GM19468 (cell line): Measurements from ENCODE around the gene C3orf49.

Experiments used
- ATAC-seq: cut with Tn5 transposase; IDR thresholded peaks from one replicate; pipeline ENCODE4 v1.9.1; 2021; ENCODE audit warnings: mild to moderate bottlenecking, moderate library complexity, moderate number of reproducible peaks; ENCODE audit not compliant: unreplicated experiment; ENCODE audit errors: extremely low read depth

C3orf49 gene

DNA sequence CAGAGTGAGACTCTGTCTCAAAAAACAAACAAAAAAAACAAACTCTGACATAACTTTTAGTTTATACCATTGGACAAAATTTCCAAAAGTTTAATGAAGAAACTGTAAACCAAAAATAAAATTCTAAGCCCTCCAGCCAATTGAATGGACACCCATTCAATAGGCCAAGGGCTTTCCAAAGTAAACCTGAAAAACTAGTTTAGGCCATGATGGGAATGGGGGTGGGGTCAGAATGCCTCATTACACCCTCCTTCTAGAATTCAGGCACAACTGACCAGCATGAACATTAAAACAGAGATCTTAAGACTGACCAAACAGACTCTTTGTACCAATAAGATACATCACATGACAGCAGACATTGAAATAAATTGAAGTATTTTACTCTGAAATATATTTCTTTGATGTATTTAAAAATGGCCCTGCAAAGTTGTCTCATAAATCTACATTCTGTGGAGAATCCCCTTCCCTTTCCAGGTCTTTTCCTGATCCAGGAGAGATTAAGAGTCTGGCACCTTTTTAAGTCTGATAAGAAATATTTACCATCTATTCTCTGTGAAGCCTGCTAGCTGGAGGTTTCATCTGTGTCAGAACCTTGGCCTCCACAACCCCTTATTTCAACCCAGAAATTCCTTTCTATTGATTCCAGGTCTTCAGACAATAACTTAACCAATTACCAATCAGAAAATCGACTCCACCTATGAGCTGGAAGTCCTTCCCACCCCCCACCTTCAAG lies 28.8 kb downstream of the C3orf49 start:
- ATAC-seq, result no peak

DNA sequence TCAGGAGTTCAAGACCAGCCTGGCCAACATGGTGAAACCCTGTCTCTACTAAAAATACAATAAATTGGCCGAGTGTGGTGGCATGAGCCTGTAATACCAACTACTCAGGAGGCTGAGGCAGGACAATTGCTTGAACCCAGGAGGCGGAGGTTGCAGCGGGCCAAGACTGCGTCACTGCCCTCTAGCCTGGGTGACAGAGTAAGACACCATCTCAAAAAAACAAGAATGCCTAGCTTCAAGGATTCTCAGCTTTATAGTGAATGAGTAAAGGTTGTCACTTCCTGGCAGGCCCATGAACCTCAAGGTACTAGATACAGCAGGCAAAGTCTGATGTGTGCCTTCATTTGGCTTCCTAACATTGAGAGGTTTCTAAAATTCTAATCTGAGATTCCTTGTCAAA lies 30.1 kb downstream of the C3orf49 start:
- no peak for ATAC-seq

DNA sequence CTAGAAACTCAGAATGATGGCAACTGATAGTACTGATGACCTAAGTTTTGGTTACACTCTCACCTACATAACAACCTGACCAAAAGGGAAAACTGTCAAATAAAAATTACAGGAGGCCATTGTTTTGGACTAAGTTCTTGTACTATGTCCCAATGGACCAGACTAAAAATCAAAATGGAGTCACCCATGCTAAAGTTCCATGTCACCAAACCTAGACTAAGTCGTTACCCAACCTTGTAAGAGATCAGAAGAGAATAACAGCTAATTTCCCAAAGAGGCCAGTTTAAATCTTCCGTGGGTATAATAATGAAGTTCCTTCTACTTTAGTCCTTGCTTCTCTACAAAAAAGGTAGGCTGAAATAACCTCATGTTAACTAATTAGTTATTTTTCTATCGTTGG lies 32.2 kb downstream of the C3orf49 start:
- ATAC-seq, result no peak

DNA sequence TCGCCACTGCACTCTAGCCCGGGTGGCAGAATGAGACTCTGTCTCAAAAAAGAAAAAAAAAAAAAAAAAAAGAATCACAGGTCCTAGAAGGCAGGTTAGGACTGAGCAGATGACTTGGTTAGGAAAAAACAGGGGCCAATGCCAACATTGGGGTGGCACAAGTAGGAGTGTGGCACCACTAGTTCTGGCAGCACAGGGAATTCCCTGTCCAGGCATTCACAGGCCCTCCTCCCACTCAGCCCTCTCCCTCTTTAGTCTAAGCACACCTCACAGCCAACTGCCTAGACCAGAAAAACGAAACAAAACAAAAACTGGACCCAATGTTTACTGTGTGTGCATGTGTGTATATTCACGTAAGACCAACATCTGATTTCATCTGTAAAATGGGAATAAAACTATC lies 34.0 kb downstream of the C3orf49 start:
- no peak for ATAC-seq

DNA sequence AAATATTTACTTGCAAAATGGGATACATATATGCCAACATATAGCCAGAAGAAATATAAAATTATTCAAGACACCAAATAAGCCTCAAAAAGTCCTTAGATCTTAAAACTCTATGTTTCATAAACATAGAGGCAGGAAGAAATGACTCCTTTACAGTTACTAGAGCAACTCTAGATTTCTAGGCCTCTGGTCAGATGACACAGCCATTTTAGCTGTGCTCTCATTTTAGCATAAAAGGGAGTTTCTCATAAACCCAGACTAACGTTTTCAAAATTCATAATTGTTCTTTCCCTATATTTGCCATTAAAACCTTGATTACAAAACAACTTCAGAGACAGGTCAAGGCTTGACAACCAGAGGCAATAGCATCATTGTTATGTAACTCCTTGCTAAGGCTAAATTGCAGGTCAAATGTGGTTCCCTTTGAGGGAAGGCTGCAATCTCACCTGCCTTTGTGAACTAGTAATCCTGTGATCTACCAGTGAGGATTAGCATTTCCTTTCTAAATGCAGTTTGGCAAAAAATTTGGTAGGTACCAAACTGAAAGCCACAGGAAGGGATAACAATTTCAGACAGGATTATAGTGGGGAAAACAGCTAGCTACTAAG lies 36.3 kb downstream of the C3orf49 start:
- no peak for ATAC-seq

DNA sequence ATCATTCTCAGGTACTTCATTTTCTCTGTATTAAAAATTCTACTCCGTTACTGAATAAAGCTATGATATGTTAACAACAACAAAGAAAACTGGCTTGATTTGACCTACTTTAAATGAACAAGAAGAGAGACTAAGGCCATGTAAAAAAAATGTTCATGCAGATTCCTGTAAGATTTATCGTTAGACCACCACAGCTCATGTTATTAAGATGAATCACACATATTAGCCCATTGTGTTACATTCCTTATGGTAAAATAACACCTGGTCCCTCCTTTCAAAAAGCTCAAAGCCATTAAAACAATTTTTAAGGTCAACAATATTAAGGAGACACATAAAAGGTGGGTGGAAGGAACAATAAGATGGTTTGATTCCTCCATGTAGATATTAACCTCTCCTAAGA lies 38.2 kb downstream of the C3orf49 start:
- ATAC-seq, result no peak

DNA sequence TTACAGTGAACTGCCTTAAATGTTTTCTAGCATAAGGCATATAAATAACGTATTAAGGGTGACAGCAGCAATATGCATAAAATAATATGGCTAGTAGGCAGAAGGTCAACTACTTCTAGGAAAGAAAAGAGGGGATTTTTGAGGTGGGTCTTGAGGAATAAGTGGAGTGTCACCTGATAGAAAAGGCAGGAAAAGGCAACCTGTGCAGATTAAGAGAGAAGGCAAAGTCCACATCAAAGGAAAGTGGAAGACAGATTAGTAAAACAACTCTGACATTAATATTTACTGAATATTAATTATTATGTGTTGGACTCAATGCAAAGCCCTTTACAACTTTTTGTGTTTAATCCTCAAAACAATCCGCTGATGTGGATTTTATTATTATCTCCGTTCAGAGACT lies 41.7 kb downstream of the C3orf49 start:
- ATAC-seq, result no peak

DNA sequence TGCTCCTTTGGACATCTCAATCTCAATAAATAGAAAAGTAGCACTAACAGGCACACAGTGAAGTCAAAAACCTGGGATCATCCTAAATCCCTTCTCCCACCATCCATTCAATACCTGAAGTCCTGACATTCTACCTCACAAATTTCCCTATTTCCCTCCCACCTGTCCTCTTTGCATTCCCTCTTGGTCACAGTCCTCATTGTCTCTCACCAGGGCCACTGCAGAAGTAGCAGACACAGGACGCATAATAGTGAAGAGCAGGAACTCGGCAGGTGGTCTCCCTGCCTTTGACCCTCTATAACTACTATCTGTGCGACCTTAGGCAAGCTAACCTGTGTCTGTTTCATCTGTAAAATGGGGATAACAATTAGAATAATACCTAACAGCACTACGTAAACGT lies 42.2 kb downstream of the C3orf49 start:
- ATAC-seq, result no peak

DNA sequence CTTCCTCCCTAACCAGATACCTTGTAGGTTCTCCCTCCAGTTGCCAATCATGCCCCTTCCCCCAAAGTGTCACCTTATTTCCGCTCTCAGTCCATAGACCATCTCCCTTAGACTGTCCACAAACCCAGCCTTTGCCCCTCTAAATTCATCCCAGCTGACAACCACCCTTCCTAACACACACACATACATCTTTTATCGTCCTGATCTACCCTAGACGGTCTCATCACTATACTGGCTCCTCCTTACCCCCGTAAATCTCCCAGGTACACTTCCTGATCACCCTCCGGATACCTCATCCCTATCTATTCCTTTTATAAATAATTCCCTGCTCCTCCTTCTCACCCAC lies 43.7 kb downstream of the C3orf49 start:
- ATAC-seq, result no peak

DNA sequence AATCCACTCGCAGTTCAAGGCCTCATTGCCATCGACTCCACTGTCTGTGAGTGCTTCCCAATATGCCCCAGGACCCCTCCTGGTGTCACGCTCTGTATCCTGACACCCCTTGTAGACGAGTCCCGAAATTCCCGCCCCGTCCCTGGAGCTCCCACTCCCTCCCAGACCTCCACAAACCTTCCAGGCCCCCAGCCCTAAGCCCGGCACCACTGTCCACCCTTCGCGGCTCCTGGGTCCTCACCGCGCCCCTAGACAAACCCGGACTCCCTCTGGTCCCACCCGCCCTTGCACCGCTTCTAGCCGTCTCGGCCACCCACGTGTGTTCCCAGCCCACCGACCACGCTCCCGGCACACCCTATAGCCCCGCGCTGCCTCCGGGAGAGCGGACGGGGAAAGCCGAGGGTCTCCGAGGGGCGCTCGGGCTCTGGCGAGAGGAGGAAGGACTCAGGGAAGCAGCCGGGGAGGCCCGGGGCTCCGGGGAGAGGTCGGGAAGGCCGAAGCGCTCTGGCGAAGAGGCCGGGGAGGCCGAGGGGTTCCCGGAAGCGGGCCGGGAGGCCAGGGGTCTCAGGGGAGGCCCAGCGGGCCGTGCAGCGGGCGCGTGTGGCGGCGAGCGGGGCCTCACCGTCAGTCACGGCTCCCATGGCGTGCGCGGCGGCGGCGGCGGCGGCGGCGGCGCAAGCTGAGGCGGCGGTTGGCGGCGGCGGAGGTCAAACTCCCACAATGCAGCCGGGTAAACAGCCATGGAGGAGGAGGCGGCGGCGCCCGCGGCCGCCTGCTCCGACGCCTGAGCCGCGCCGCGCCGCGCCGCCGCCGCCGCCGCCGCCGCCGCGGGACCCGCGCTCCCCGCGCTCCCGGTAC lies 44.3 kb downstream of the C3orf49 start, which contains the start of the genes ATXN7 and THOC7:
Gene ATXN7 (plus strand): TSS at position 718 of the 858 bp plus-strand sequence. CDS start 48,732 bp downstream, outside the sequence.
Gene THOC7 (minus strand): TSS at position 656 of the 858 bp plus-strand sequence. CDS start 15 bp downstream, at position 641.
- peak; percentile 74 for ATAC-seq

DNA sequence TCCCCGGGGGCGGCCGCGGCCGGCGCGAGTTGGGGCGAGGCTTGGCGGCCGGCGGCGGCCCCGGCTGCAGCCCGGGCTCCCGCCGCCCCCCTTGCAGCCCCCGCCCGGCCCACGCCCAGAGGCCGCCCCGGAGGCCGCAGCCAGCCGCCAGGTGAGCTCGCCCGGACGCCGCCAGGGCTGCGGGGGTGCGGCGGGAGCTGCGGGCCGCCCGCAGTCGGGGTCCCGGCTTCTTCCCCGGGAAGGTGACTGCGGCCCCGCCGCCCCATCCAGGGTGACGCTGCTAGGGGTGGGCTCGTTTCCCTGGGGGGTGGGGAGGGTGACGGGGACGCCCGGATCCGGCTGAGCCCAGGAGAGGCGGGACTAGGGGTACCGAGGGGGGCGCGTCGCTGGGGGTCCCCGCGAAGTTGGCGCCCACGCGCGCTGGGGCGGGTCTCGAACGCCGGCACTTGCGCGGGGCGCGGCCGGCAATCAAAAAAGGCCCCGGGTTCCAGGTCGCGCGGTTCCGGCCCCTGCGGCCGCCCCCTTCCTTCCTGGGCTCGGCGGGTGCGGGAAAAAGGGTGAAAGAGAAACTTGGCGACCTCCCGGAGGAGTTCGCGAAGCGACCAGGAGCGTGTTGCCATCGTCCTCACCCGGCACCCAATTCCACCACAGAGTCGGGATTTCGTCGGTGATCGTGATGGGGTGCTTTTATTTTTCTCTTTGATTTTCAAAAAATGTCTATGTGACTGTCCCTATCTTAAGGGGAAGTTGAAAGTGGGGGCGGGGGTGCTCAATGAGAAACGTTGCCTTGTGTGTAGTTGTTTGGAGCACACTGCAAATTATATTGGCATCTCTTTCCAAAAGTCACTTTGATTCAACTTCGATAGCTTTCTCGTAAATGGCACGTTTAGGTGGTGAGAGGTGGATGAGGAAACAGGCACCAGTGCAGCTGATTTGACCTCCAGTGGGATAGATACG lies 45.2 kb downstream of the C3orf49 start:
- peak; percentile 17 for ATAC-seq

DNA sequence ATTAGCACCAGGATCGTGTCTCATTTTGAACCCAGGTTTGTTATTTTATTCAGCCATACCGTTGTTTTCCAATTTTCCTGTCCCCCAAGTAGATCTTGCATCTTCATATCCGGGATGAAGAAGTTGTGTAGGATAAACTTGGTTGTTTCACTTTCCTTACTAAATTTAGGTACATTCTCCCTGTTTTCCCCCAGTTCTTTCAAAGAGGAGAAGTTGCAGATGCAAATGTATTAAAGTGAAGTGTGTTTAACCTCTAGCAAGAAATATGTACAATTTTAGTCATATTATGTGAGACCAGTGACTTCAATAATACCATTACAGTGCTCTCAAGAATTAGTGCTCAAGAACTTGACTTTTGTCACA lies 45.8 kb downstream of the C3orf49 start:
- ATAC-seq, result no peak

DNA sequence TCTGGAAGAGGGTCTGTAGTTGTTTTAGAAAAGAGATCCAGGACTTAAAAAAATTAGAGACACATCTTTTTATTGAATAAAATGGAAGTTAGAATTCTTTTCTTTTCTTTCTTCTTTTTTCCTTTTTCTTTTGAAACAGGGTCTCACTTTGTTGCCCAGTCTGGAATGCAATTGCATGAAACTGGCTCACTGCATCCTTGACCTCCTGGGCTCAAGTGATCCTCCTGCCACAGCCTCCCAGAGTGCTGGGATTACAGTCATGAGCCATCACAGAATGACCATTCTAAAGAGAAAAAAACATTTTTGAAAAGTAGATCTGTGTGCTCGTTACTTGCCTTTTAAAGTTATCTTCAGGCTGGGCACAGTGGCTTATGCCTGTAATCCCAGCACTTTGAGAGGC lies 48.1 kb downstream of the C3orf49 start:
- ATAC-seq, result no peak

DNA sequence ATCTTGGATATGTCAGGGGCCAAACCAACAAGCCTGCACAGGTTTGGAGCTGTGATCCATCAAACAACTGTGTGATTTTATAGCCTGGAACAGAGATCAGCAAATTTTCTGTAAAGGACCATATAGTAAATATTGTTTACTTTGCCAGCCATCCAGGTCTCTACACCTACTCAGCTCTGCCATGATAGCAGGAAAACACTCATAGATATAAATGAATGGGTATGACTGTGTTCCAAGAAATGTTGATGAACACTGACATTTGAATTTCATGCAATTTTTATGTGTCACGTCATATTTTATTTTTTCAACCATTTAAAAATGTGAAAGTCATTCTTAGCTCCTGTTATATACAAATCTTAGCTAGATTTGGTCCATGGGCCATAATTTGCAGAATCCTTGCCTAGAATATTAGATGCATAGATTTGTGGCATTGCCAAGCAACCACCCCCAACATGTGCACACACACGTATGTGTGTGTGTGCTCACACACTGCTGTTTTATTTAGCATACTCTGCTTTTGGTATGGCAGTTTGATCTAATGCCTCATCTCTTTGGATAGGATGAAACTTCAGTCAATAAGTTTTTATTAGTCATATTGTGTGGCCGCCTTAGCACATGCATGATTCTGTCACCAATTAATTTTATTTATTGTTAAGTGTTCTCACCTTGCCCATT lies 51.0 kb downstream of the C3orf49 start:
- no peak for ATAC-seq

DNA sequence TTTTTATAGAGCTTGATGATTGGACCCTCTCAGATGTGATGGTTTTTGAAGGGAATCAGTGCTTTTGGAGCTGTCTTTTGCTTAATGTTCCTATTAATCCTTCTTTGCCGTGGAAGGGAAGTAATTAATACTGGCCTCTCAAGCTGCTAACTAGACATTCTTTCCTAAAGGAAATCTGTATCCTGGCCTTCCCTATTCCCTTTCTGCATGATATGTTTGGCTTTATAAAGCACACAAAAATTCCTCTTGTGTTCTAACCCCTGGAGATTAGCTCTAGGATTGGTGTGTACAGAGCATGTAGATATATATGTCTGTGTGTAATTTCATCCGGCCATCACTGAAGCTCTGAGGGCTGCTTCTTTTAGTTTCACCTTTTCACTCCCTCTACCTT lies 51.5 kb downstream of the C3orf49 start:
- no peak for ATAC-seq

DNA sequence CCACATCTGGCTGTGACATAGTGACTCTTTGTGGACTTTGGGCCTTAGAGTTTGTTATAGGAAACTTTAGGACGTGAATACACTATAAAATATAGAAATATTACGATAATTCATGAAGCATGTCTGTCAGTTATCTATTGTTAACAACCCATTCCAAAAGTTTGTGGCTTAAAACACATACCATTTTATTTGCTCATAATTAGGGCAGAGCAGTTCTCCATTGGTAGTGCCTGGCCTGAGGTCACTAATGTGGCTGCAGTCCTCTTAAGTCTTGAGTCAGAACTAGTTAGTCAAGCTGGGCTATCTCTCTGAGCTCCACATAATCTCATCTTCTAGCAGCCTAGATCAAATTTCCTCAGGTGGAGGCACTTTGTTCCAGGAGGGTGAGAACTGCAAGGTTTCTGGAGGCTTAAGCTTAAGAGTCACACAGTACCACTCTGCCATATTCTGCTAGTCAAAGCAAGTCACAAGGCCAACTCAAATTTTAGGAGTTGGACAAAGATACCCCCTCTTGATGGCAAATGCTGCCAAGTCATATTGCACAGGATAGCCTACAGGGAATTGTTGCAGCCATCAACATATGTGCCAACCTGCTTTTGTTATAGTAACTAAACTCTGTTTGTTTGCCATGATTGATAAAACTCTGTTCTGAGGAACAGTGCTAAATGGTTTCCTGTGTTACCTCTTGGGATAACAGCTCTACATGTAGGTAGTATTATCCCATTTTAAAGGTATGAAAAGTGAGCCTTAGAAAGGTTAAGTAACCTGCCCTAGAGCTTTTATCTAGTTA lies 53.2 kb downstream of the C3orf49 start:
- ATAC-seq, result no peak

DNA sequence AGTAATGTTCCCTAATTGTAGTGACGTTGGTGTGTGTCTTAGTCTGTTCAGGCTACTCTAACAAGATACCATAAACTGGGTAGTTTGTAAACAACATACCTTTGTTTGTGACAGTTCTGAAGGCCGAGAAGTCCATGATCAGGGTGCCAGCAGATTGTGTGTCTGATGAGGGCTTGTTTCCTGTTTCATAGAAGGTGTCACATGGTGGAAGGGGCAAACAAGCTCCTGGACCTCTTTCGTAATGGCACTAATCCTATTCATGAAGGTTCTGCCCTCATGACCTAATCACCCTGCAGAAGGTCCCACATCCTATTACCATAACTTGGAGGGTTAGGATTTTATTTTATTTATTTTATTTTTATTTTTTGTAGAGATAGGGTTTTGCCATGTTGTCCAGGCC lies 55.7 kb downstream of the C3orf49 start:
- ATAC-seq, result no peak

DNA sequence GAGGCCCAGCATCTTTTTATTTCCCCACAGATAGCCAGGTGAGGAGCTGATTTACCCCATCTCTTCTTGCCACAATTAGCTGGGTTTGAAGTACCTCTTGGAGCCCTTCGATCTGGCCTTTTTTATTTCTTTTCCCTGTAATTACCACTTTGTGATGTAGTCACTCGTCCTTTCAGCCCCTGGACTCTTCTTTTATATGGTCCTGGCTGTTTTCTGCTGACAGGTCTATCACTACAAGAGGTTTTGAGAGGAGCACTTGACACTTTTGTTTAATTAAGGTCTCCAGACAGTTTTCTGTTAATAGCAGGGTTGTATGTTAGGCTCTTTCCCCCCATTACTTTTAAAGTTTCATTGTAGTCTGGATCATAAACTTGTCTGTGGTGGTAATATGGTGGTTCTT lies 56.4 kb downstream of the C3orf49 start:
- no peak for ATAC-seq

DNA sequence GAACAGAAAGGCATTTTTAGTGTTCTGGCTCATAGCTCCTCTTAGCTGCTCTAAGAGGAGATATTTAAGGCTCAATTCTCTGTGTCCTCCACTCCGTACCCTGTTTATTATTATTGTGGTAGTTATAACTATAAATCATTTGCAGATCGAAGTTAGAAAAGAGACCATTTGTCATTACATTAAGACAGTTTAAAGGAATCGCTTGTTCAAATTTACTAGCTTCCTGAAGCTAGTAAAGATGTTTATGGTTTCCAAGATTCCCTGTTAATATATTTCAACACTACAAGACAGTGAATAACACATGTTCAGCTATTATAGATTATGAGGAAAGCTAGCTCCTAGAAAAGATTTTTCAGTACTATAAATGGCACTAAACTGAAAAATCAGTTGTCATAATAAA lies 57.2 kb downstream of the C3orf49 start:
- no peak for ATAC-seq
